ENCODE data around the gene RPIA. TPM values are rescaled to one million over a fixed set of nuclear protein-coding genes. Genes with fewer than 3 reads are reported as not detected.

The RPIA gene
- total and polyA plus RNA-seq, 9 of the 15 experiments (the other 6 are each of a cell fraction or from before 2014, with no cell fraction given): 7.8 to 41.2 (median 25.8) TPM

- Histone ChIP-seq H3K79me2 (ENCODE audit: control insufficient read depth, insufficient read depth, low read length) (no peaks in the 10 kb centered on the region), H3K4me3 (no peak overlapping the region), H3K9ac (ENCODE audit: insufficient read depth in 1 of 2, low read depth in 2 of 2, low read length in 2 of 2) (no peak overlapping the region; a peak in 1 of 4 replicates), H3K9me3 (replicated peaks; ENCODE audit: control insufficient read depth, insufficient read depth, low read depth, low read length) (no peaks in the 10 kb centered on the region), H3K4me2 (ENCODE audit: insufficient read depth, low read length) (no peak overlapping the region), H3K36me3 (ENCODE audit: control insufficient read depth, insufficient read depth, low read length) (no peaks in the 10 kb centered on the region), H2AFZ (ENCODE audit: low read depth, low read length) (no peak overlapping the region), H3K27me3 (ENCODE audit: control insufficient read depth in 2 of 2, insufficient read depth in 2 of 2, low read length in 2 of 2) (no peaks in the 10 kb centered on the region), H3K9me1 (ENCODE audit: control insufficient read depth, insufficient read depth, low read length) (no peaks in the 10 kb centered on the region), H3K4me1 (replicated peaks in 1 of 2; ENCODE audit: control insufficient read depth in 2 of 2, insufficient read depth in 2 of 2, low read length in 2 of 2) (peaks cover 13 to 36% of the 10 kb centered on the region in 2 experiments; a peak in 4 of 5 replicates), H4K20me1 (replicated peaks; ENCODE audit: control insufficient read depth, insufficient read depth, low read length) (no peaks in the 10 kb centered on the region), H3K27ac (ENCODE audit: extremely low read depth, low read depth, low read length) (no peak overlapping the region)
- FAIRE-seq (no peak), DNase-seq (ENCODE audit: extremely low read depth in 1 of 4, low spot score in 3 of 4) (no peak), ATAC-seq (peak; percentile 7; the same call in 2 of the 3 replicates)
- 41% methylated on average over 7 of the region's 7 CpGs for WGBS (ENCODE audit: insufficient coverage, low coverage, missing lambda C conversion rate)
- TF ChIP-seq CBX2 (IDR thresholded peaks at IDR 0.05; ENCODE audit: insufficient read depth, low read length, poor library complexity, severe bottlenecking) (no peak), MEIS2 (IDR thresholded peaks at IDR 0.05; ENCODE audit: partially characterized antibody) (peak; percentile 33), NFIC (IDR thresholded peaks at IDR 0.05) (peak; percentile 84)
- intact Hi-C loops (cut with micrococcal nuclease): no loop called here
- no TSS peak for BruUV-seq (replicated peaks)
- ChIA-PET POLR2A (interaction anchor here (0.5 to 1.2 kb wide), 2 partner anchors 52 to 148 kb away, joined by 3 to 4 read pairs; no protein-coding TSS in a partner anchor), CTCF (ENCODE audit: low intra/inter-chr PET ratio) (no interaction called here)
- in situ Hi-C loops (cut with MboI): no loop called here
These were observed 11.1 kb upstream of the RPIA start for GRCh38 chr2:88680266-88680902.

GRCh38 chr2:88680916-88681315 lies 10.6 kb upstream of the RPIA start:
- FAIRE-seq (no peak), ATAC-seq (no peak), DNase-seq (ENCODE audit: extremely low read depth in 1 of 4, low spot score in 3 of 4) (no peak)
- Histone ChIP-seq H3K79me2 (ENCODE audit: control insufficient read depth, insufficient read depth, low read length) (no peaks in the 10 kb centered on the region), H3K9me3 (replicated peaks; ENCODE audit: control insufficient read depth, insufficient read depth, low read depth, low read length) (no peaks in the 10 kb centered on the region), H3K27me3 (ENCODE audit: control insufficient read depth in 2 of 2, insufficient read depth in 2 of 2, low read length in 2 of 2) (no peaks in the 10 kb centered on the region), H3K9ac (ENCODE audit: insufficient read depth in 1 of 2, low read depth in 2 of 2, low read length in 2 of 2) (no peak overlapping the region; a peak in 1 of 4 replicates), H3K9me1 (ENCODE audit: control insufficient read depth, insufficient read depth, low read length) (no peaks in the 10 kb centered on the region), H3K27ac (ENCODE audit: extremely low read depth, low read depth, low read length) (no peak overlapping the region), H2AFZ (ENCODE audit: low read depth, low read length) (no peak overlapping the region), H3K4me2 (ENCODE audit: insufficient read depth, low read length) (no peak overlapping the region), H3K36me3 (ENCODE audit: control insufficient read depth, insufficient read depth, low read length) (no peaks in the 10 kb centered on the region), H4K20me1 (replicated peaks; ENCODE audit: control insufficient read depth, insufficient read depth, low read length) (no peaks in the 10 kb centered on the region), H3K4me3 (no peak overlapping the region), H3K4me1 (replicated peaks in 1 of 2; ENCODE audit: control insufficient read depth in 2 of 2, insufficient read depth in 2 of 2, low read length in 2 of 2) (peaks cover 13 to 32% of the 10 kb centered on the region in 2 experiments; a peak in 4 of 5 replicates)
- in situ Hi-C loops (cut with MboI) (no loop called here), intact Hi-C loops (cut with micrococcal nuclease) (no loop called here)
- POLR2A ChIA-PET: interaction anchor here (1.2 kb wide), 1 partner anchor 53 kb away, joined by 4 read pairs; no protein-coding TSS in a partner anchor
- CTCF ChIA-PET (ENCODE audit: low intra/inter-chr PET ratio): no interaction called here
- no TSS peak for BruUV-seq (replicated peaks)
- WGBS (ENCODE audit: insufficient coverage, low coverage, missing lambda C conversion rate): 77% methylated on average over 2 of the region's 2 CpGs
- TF ChIP-seq NCOR1 (IDR thresholded peaks at IDR 0.05) (no peak), FOXA1 (IDR thresholded peaks at IDR 0.05; ENCODE audit: borderline replicate concordance) (no peak), ZNF3 (CRISPR knock-in tag; IDR thresholded peaks at IDR 0.05) (no peak), DACH1 (IDR thresholded peaks at IDR 0.05; ENCODE audit: partially characterized antibody) (no peak), HMBOX1 (IDR thresholded peaks at IDR 0.05) (no peak), FOXK2 (conservative IDR thresholded peaks at IDR 0.05 in 1 of 2, IDR thresholded peaks at IDR 0.05 in 1 of 2; ENCODE audit: low read depth in 2 of 2) (no peak), ZBTB49 (CRISPR knock-in tag; IDR thresholded peaks at IDR 0.05; ENCODE audit: borderline replicate concordance) (no peak), ZNF551 (CRISPR knock-in tag; IDR thresholded peaks at IDR 0.05) (no peak), ZNF134 (CRISPR knock-in tag; conservative IDR thresholded peaks at IDR 0.05) (no peak), HLTF (IDR thresholded peaks at IDR 0.05) (no peak), NR2F6 (CRISPR knock-in tag; IDR thresholded peaks at IDR 0.05) (no peak)
